OCI-LY7 (cell line): ENCODE data around the gene DLGAP1. TPM values are rescaled to one million over a fixed set of nuclear protein-coding genes. Genes with fewer than 3 reads are reported as not detected.

Experiments used
- BruUV-seq: library from RNA; stranded (reverse); fragments of 400-500 nt; replicated peaks from 2 replicates; lab custom pipeline; 2021; lab: Mats Ljungman, UMichigan
- CTCF ChIA-PET: fragments of 300-600 bp; sonication (Branson Sonifier 250); formaldehyde crosslinking; loops from one replicate; lab custom pipeline; 2022; ENCODE audit warnings: antibody characterized with exemption; ENCODE audit not compliant: unreplicated experiment; lab: Charles Lee
- POLR2A ChIA-PET: fragments of 300-600 bp; sonication (Branson Sonifier 250); formaldehyde crosslinking; loops from one replicate; lab custom pipeline; 2022; ENCODE audit warnings: antibody characterized with exemption; lab: Charles Lee
- DNase-seq: peaks from one replicate; pipeline ENCODE4 v3.0.0-alpha.2; 2015; ENCODE audit warnings: low spot score
- H2AFZ ChIP-seq: fragments of 200-600 bp; sonication (generic), shearing (Covaris generic); 2 replicates; pipeline ENCODE4 v1.6.1; 2014; ENCODE audit warnings: mild to moderate bottlenecking, antibody characterized with exemption, low read length, moderate library complexity
- H3K27ac ChIP-seq: fragments of 200-600 bp; sonication (generic); 2 replicates; pipeline ENCODE4 v1.5.1; 2014; ENCODE audit warnings: mixed run types, low read depth, mild to moderate bottlenecking, moderate library complexity, low read length, inconsistent platforms; ENCODE audit not compliant: poor library complexity, severe bottlenecking
- H3K36me3 ChIP-seq: fragments of 200-600 bp; sonication (generic); 2 replicates; pipeline ENCODE4 v1.6.1; 2014; ENCODE audit warnings: mild to moderate bottlenecking, antibody characterized with exemption, low read length, moderate library complexity, mixed read lengths; ENCODE audit not compliant: insufficient read depth
- H3K4me1 ChIP-seq: fragments of 200-600 bp; sonication (generic); 2 replicates; pipeline ENCODE4 v1.5.1; 2014; ENCODE audit warnings: mild to moderate bottlenecking, low read length; ENCODE audit not compliant: insufficient read depth, poor library complexity, severe bottlenecking
- H3K4me2 ChIP-seq: fragments of 200-600 bp; sonication (generic); 2 replicates; pipeline ENCODE4 v1.6.1; 2014; ENCODE audit warnings: mild to moderate bottlenecking, low read length
- H3K4me3 ChIP-seq: fragments of 200-600 bp; sonication (generic); 2 replicates; pipeline ENCODE4 v1.5.1; 2014; ENCODE audit warnings: mild to moderate bottlenecking, low read depth, low read length; ENCODE audit not compliant: poor library complexity, severe bottlenecking
- H3K79me2 ChIP-seq: fragments of 200-600 bp; sonication (generic); 2 replicates; pipeline ENCODE4 v1.6.1; 2016; ENCODE audit warnings: low read depth, mild to moderate bottlenecking, low read length, moderate library complexity, mixed read lengths; ENCODE audit not compliant: insufficient read depth
- H3K9me2 ChIP-seq: fragments of 200-600 bp; sonication (generic); 2 replicates; pipeline ENCODE4 v1.6.1; 2016; ENCODE audit warnings: mild to moderate bottlenecking, low read length, mixed read lengths; ENCODE audit not compliant: insufficient read depth
- H3K9me3 ChIP-seq: fragments of 200-600 bp; sonication (generic); 2 replicates; pipeline ENCODE4 v1.6.1; 2014; ENCODE audit warnings: mild to moderate bottlenecking, mixed run types, low read length, mixed read lengths
- H4K20me1 ChIP-seq: fragments of 200-600 bp; sonication (generic); 2 replicates; pipeline ENCODE4 v1.6.1; 2014; ENCODE audit warnings: mild to moderate bottlenecking, antibody characterized with exemption, low read length, moderate library complexity, mixed read lengths; ENCODE audit not compliant: insufficient read depth
- EZH2phosphoT487 ChIP-seq: fragments of 200-600 bp; sonication (generic); IDR thresholded peaks from 2 replicates; pipeline ENCODE4 v1.6.1; 2018; ENCODE audit warnings: low read depth, borderline replicate concordance, mild to moderate bottlenecking, mixed run types, antibody characterized with exemption, low read length, moderate library complexity, mixed read lengths
- intact Hi-C: fragments of 100-400 bp; cut with micrococcal nuclease; formaldehyde crosslinking; loops from one replicate; pipeline ENCODE4 v1.10.0; 2022; ENCODE audit not compliant: unreplicated experiment
- total RNA-seq, 2 experiments: library from RNA; depleted of rRNA in 1 of 2; stranded (reverse); fragments of >200 nt in 1 of 2; shearing (Covaris generic) in 1 of 2; gene quantifications; 2 replicates each; pipeline ENCODE4 v1.2.3, GENCODE V29; 2014 to 2022
- TF ChIP-seq, protein P1 (sequence below): fragments of 200-600 bp; sonication (generic); conservative IDR thresholded peaks from 2 replicates; pipeline ENCODE4 v1.5.1; 2014; ENCODE audit warnings: mild to moderate bottlenecking, antibody characterized with exemption, low read length, moderate library complexity, mixed read lengths

DLGAP1 gene
- total RNA-seq, 2 experiments from 2014 or later, result 0.22 TPM; not detected in 1

GRCh38 chr18:3861495-3861894 is 593.6 kb downstream of the DLGAP1 start:
- peak overlapping the region; percentile 27; the same call in 1 of the 2 replicates for H2AFZ ChIP-seq
- no peaks in the 10 kb centered on the region for H4K20me1 ChIP-seq
- POLR2A ChIA-PET, result interaction anchor here (0.6 kb wide), 2 partner anchors 90 to 435 kb away, joined by 4 read pairs; no protein-coding TSS in a partner anchor
- no peak for DNase-seq
- H3K36me3 ChIP-seq, result no peaks in the 10 kb centered on the region
- intact Hi-C loops, result no loop called here
- TF ChIP-seq EZH2phosphoT487, result no peak
- TF ChIP-seq, protein P1, sequence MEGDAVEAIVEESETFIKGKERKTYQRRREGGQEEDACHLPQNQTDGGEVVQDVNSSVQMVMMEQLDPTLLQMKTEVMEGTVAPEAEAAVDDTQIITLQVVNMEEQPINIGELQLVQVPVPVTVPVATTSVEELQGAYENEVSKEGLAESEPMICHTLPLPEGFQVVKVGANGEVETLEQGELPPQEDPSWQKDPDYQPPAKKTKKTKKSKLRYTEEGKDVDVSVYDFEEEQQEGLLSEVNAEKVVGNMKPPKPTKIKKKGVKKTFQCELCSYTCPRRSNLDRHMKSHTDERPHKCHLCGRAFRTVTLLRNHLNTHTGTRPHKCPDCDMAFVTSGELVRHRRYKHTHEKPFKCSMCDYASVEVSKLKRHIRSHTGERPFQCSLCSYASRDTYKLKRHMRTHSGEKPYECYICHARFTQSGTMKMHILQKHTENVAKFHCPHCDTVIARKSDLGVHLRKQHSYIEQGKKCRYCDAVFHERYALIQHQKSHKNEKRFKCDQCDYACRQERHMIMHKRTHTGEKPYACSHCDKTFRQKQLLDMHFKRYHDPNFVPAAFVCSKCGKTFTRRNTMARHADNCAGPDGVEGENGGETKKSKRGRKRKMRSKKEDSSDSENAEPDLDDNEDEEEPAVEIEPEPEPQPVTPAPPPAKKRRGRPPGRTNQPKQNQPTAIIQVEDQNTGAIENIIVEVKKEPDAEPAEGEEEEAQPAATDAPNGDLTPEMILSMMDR, result no peak
- H3K9me3 ChIP-seq, result no peaks in the 10 kb centered on the region
- no TSS peak for BruUV-seq
- H3K4me2 ChIP-seq, result no peak overlapping the region
- H3K9me2 ChIP-seq, result no peaks in the 10 kb centered on the region
- no peak overlapping the region for H3K27ac ChIP-seq
- H3K79me2 ChIP-seq, result no peaks in the 10 kb centered on the region
- no peaks in the 10 kb centered on the region for H3K4me1 ChIP-seq
- no peak overlapping the region for H3K4me3 ChIP-seq
- CTCF ChIA-PET, result no interaction called here

DNA sequence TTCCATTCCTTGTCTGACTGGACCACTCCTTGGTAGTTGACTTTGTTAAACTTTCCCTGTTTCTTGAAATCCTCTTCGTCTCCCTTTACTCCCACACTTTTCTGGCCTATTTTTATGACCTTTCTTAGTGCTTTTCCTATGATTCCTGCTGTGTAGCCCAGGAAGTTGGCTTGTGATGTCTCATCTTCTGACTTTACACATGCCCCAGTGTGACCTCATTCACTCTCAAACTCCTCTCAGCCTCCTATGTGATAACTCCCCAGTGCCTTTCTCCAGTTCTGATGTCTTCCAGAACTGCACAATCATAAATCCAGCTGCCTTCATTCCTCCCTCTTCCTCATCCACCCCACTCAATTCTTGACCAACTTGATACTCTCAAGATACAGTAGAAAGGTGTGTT is 597.6 kb downstream of the DLGAP1 start:
- POLR2A ChIA-PET, result no interaction called here
- Histone ChIP-seq H3K9me3 (no peaks in the 10 kb centered on the region), H3K36me3 (no peaks in the 10 kb centered on the region), H3K4me1 (no peaks in the 10 kb centered on the region), H4K20me1 (no peaks in the 10 kb centered on the region), H3K27ac (no peak overlapping the region), H3K4me3 (no peak overlapping the region), H3K9me2 (no peaks in the 10 kb centered on the region), H2AFZ (no peak overlapping the region), H3K4me2 (no peak overlapping the region), H3K79me2 (no peaks in the 10 kb centered on the region)
- CTCF ChIA-PET, result no interaction called here
- no peak for DNase-seq
- TF ChIP-seq, protein P1, result no peak
- no peak for TF ChIP-seq EZH2phosphoT487
- intact Hi-C loops, result no loop called here
- BruUV-seq, result no TSS peak

DNA sequence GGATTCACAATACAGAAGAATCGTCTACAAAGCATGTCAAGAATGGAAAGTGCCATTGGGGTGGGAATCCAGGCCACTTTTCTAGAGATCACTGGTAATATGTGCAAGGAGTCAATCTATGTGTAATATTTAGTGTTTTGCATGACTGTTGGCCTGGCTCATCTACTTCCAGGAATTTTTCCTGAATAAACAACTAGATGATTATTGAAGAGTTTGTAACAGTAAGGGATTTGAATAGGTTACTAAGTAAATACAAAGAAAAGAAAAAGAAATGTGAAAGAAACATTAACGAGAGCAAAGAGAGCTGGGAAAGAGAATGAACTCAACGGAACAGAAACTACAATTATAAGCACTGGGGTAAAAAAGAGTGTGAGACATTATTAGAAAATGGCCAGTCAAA is 599.1 kb downstream of the DLGAP1 start:
- H3K4me1 ChIP-seq, result no peaks in the 10 kb centered on the region
- no peak for TF ChIP-seq EZH2phosphoT487
- TF ChIP-seq, protein P1, result no peak
- ChIA-PET CTCF (no interaction called here), POLR2A (no interaction called here)
- intact Hi-C loops, result no loop called here
- no peaks in the 10 kb centered on the region for H3K9me2 ChIP-seq
- no peaks in the 10 kb centered on the region for H3K36me3 ChIP-seq
- no peaks in the 10 kb centered on the region for H3K79me2 ChIP-seq
- DNase-seq, result no peak
- H3K4me3 ChIP-seq, result no peak overlapping the region
- H3K9me3 ChIP-seq, result peaks cover 5% of the 10 kb centered on the region; the same call in 1 of the 2 replicates
- H2AFZ ChIP-seq, result no peak overlapping the region
- H3K4me2 ChIP-seq, result no peak overlapping the region
- no peaks in the 10 kb centered on the region for H4K20me1 ChIP-seq
- no peak overlapping the region for H3K27ac ChIP-seq
- BruUV-seq, result no TSS peak
